ENCODE results near the gene SYTL3. TPM values are rescaled to one million over a fixed set of nuclear protein-coding genes. Genes with fewer than 3 reads are reported as not detected.

The SYTL3 gene
- polyA plus RNA-seq, 1 of the 3 experiments (the other 2 are of a cell fraction): 2.3 TPM

GRCh38 chr6:158654960-158655489, 5.2 kb downstream of the SYTL3 start:
- H2AFZ ChIP-seq (ENCODE audit: low read depth): peak overlapping the region; percentile 76; the same call in 1 of the 2 replicates
- no peaks in the 10 kb centered on the region for H3K9me2 ChIP-seq
- H3K4me3 ChIP-seq (ENCODE audit: low read depth in 2 of 2, low read length in 1 of 2): 0 out of 4 replicates have a peak overlapping the region, but pooled peaks of 1 of the 2 experiments have one; percentile 1
- no peaks in the 10 kb centered on the region for H3K9me3 ChIP-seq
- no peaks in the 10 kb centered on the region for H3K36me3 ChIP-seq (replicated peaks in 1 of 2; ENCODE audit: control insufficient read depth in 1 of 2, insufficient read depth in 2 of 2, low read length in 1 of 2)
- DNase-seq: no peak
- no peaks in the 10 kb centered on the region for H3K27me3 ChIP-seq (ENCODE audit: insufficient read depth)
- ChIA-PET POLR2A (interaction anchor here (0.6 to 1.3 kb wide), 2 partner anchors 11 to 454 kb away, joined by 3 to 11 read pairs; partner anchors contain the start of gene DYNLT1), CTCF (interaction anchor here (1.1 to 1.9 kb wide), 2 partner anchors 36 to 434 kb away, joined by 3 to 7 read pairs; no protein-coding TSS in a partner anchor)
- TF ChIP-seq FOSL2 (IDR thresholded peaks at IDR 0.05; ENCODE audit: borderline replicate concordance, low read depth) (peak; percentile 46), NFIC (IDR thresholded peaks at IDR 0.05; ENCODE audit: borderline replicate concordance) (peak; percentile 34; the same call in 1 of the 2 replicates), ZBTB33 (IDR thresholded peaks at IDR 0.05; ENCODE audit: borderline replicate concordance, low read depth) (0 out of 2 replicates have a peak, but pooled peaks have one; percentile 1), USF2 (IDR thresholded peaks at IDR 0.05; ENCODE audit: borderline replicate concordance, low read depth, low read length) (no peak), TCF12 (IDR thresholded peaks at IDR 0.05) (peak; percentile 7; the same call in 1 of the 2 replicates)
- H3F3A ChIP-seq (replicated peaks; ENCODE audit: insufficient read depth): peaks cover 41% of the 10 kb centered on the region
- H3K9ac ChIP-seq: peak overlapping the region; percentile 63
- H3K4me2 ChIP-seq: peak overlapping the region; percentile 62
- 23% methylated on average over 10 of the region's 10 CpGs for WGBS (ENCODE audit: low lambda C conversion rate)
- peaks cover 16 to 25% of the 10 kb centered on the region in 2 experiments; a peak in 3 of 4 replicates for H3K4me1 ChIP-seq (ENCODE audit: control insufficient read depth in 1 of 2, insufficient read depth in 2 of 2, low read depth in 1 of 2, low read length in 1 of 2)
- H3K79me2 ChIP-seq (ENCODE audit: insufficient read depth): no peaks in the 10 kb centered on the region
- H3K27ac ChIP-seq (ENCODE audit: low read depth in 2 of 2, low read length in 1 of 2): peak overlapping the region; percentile 67 to 92
- no peaks in the 10 kb centered on the region for H4K20me1 ChIP-seq (ENCODE audit: insufficient read depth)

- H3K27me3 ChIP-seq (ENCODE audit: insufficient read depth): no peaks in the 10 kb centered on the region
- DNase-seq: no peak
- peak overlapping the region; percentile 67 to 92; a peak in 3 of 4 replicates for H3K27ac ChIP-seq (ENCODE audit: low read depth in 2 of 2, low read length in 1 of 2)
- peaks cover 36% of the 10 kb centered on the region for H3F3A ChIP-seq (replicated peaks; ENCODE audit: insufficient read depth)
- no peaks in the 10 kb centered on the region for H4K20me1 ChIP-seq (ENCODE audit: insufficient read depth)
- no peaks in the 10 kb centered on the region for H3K36me3 ChIP-seq (replicated peaks in 1 of 2; ENCODE audit: control insufficient read depth in 1 of 2, insufficient read depth in 2 of 2, low read length in 1 of 2)
- H3K9me2 ChIP-seq: no peaks in the 10 kb centered on the region
- H3K4me3 ChIP-seq (ENCODE audit: low read depth in 2 of 2, low read length in 1 of 2): 0 out of 4 replicates have a peak overlapping the region, but pooled peaks of 1 of the 2 experiments have one; percentile 1
- H3K4me2 ChIP-seq: peak overlapping the region; percentile 62
- H3K9me3 ChIP-seq: no peaks in the 10 kb centered on the region
- H3K4me1 ChIP-seq (ENCODE audit: control insufficient read depth in 1 of 2, insufficient read depth in 2 of 2, low read depth in 1 of 2, low read length in 1 of 2): peaks cover 16 to 25% of the 10 kb centered on the region in 2 experiments; a peak in 3 of 4 replicates
- no peaks in the 10 kb centered on the region for H3K79me2 ChIP-seq (ENCODE audit: insufficient read depth)
- peak overlapping the region; percentile 76; the same call in 1 of the 2 replicates for H2AFZ ChIP-seq (ENCODE audit: low read depth)
- peak overlapping the region; percentile 63; the same call in 1 of the 2 replicates for H3K9ac ChIP-seq
- POLR2A ChIA-PET: interaction anchor here (0.6 kb wide), 1 partner anchor 455 kb away, joined by 3 read pairs; no protein-coding TSS in a partner anchor
- no peak for TF ChIP-seq CTCF (IDR thresholded peaks at IDR 0.05)
- TF ChIP-seq SIN3A (IDR thresholded peaks at IDR 0.05; ENCODE audit: borderline replicate concordance, low read depth, low read length): no peak
- no peak for TF ChIP-seq GABPA (IDR thresholded peaks at IDR 0.05; ENCODE audit: low read depth)
- TF ChIP-seq NRF1 (IDR thresholded peaks at IDR 0.05; ENCODE audit: low read depth, low read length): no peak
- TF ChIP-seq NFIC (IDR thresholded peaks at IDR 0.05; ENCODE audit: borderline replicate concordance): no peak
- no peak for TF ChIP-seq MAX (IDR thresholded peaks at IDR 0.05; ENCODE audit: low read depth)
- TF ChIP-seq JUND (IDR thresholded peaks at IDR 0.05): no peak
- TF ChIP-seq USF1 (IDR thresholded peaks at IDR 0.05; ENCODE audit: borderline replicate concordance, low read depth): no peak
- 88% methylated on average over 15 of the region's 22 CpGs for WGBS (ENCODE audit: low lambda C conversion rate)
- CTCF ChIA-PET: interaction anchor here (1.1 to 1.9 kb wide), 2 partner anchors 35 to 435 kb away, joined by 3 to 7 read pairs; no protein-coding TSS in a partner anchor
Measured at GRCh38 chr6:158655569-158656450, 6.0 kb downstream of the SYTL3 start.
